HCT116 (cell line): ENCODE measurements around the gene NAPB. TPM values are rescaled to one million over a fixed set of nuclear protein-coding genes. Genes with fewer than 3 reads are reported as not detected.

Experiments
- ATAC-seq: fragments of 200-7000 bp; cut with Tn5 transposase; 2 replicates; pipeline ENCODE4 v1.9.1; 2020; ENCODE audit warnings: mild to moderate bottlenecking, moderate library complexity
- BruUV-seq: library from RNA; stranded (reverse); fragments of 400-500 nt; replicated peaks from 2 replicates; lab custom pipeline; 2021; lab: Mats Ljungman, UMichigan
- CTCF ChIA-PET: fragments of 300-600 bp; sonication (Branson Sonifier 250); formaldehyde crosslinking; loops from one replicate; lab custom pipeline; 2021; ENCODE audit warnings: antibody characterized with exemption; lab: Charles Lee
- POLR2A ChIA-PET: fragments of 300-600, 350-600 bp; sonication (Branson Sonifier 250); formaldehyde crosslinking; loops from one replicate; lab custom pipeline; 2021; ENCODE audit warnings: antibody characterized with exemption; lab: Charles Lee
- RAD21 ChIA-PET, 2 experiments: fragments of 300-600 bp; sonication (Branson Sonifier 250); formaldehyde crosslinking; loops; one replicate each; lab custom pipeline; 2023; ENCODE audit warnings: low total read pairs in 2 of 2; ENCODE audit not compliant: uncharacterized antibody in 2 of 2, unreplicated experiment in 2 of 2, low non-redundant PET in 1 of 2; lab: Charles Lee
- DNase-seq: peaks from one replicate; pipeline ENCODE4 v3.0.0-alpha.2; 2010; ENCODE audit warnings: low read depth, low spot score
- H2AFZ ChIP-seq: fragments of 200-600 bp; shearing (Covaris generic), sonication (generic); 2 replicates; pipeline ENCODE4 v1.6.1; 2017; ENCODE audit warnings: low read depth, mixed run types, mixed read lengths, antibody characterized with exemption, low read length; ENCODE audit not compliant: poor library complexity, severe bottlenecking
- H3K27ac ChIP-seq: 2 replicates; pipeline ENCODE4 v1.5.1; 2012; ENCODE audit warnings: low read depth, low read length
- H3K27me3 ChIP-seq: fragments of 200-600 bp; sonication (generic); 2 replicates; pipeline ENCODE4 v1.6.1; 2016; ENCODE audit warnings: mixed run types, low read length, mixed read lengths; ENCODE audit not compliant: insufficient read depth
- H3K36me3 ChIP-seq, 2 experiments: fragments of 200-500 bp in 1 of 2; fragments of 200-600 bp in 1 of 2; sonication (Bioruptor generic) in 1 of 2; sonication (generic) in 1 of 2; 2 replicates each; pipeline versions ENCODE4 v1.5.1 to v1.6.1; 2014 to 2016; ENCODE audit warnings: low read length in 2 of 2, inconsistent platforms in 1 of 2, mixed read lengths in 1 of 2, mixed run types in 1 of 2; ENCODE audit not compliant: insufficient read depth in 2 of 2, control insufficient read depth in 1 of 2
- H3K4me1 ChIP-seq, 2 experiments: fragments of 200-600 bp in 1 of 2; sonication (generic) in 1 of 2; 2 replicates each; pipeline versions ENCODE4 v1.5.1 to v1.6.1; 2012 to 2017; ENCODE audit warnings: low read length in 2 of 2, inconsistent platforms in 1 of 2, mild to moderate bottlenecking in 1 of 2, mixed read lengths in 1 of 2, mixed run types in 1 of 2, moderate library complexity in 1 of 2; ENCODE audit not compliant: insufficient read depth in 2 of 2, control insufficient read depth in 1 of 2
- H3K4me2 ChIP-seq: fragments of 200-600 bp; sonication (generic); 2 replicates; pipeline ENCODE4 v1.6.1; 2017; ENCODE audit warnings: mixed run types, low read length, mixed read lengths
- H3K4me3 ChIP-seq, 2 experiments: fragments of 200-600 bp in 1 of 2; sonication (generic) in 1 of 2; replicated peaks in 1 of 2; 2 replicates each; pipeline ENCODE4 v1.5.1; 2011 to 2016; ENCODE audit warnings: low read length in 2 of 2, control low read depth in 1 of 2, low read depth in 1 of 2, mild to moderate bottlenecking in 1 of 2, mixed read lengths in 1 of 2, mixed run types in 1 of 2
- H3K79me2 ChIP-seq: fragments of 200-600 bp; sonication (generic); 2 replicates; pipeline ENCODE4 v1.6.1; 2017; ENCODE audit warnings: mild to moderate bottlenecking, mixed run types, low read length, moderate library complexity, mixed read lengths; ENCODE audit not compliant: insufficient read depth
- H3K9ac ChIP-seq: fragments of 200-600 bp; sonication (generic); 2 replicates; pipeline ENCODE4 v1.6.1; 2016; ENCODE audit warnings: low read length, mixed read lengths
- H3K9me2 ChIP-seq: fragments of 200-600 bp; sonication (generic), shearing (Covaris generic); 2 replicates; pipeline ENCODE4 v1.6.1; 2017; ENCODE audit warnings: mixed run types, mild to moderate bottlenecking, moderate library complexity; ENCODE audit not compliant: insufficient read depth
- H3K9me3 ChIP-seq, 2 experiments: fragments of 200-500 bp in 1 of 2; fragments of 200-600 bp in 1 of 2; sonication (Bioruptor generic) in 1 of 2; sonication (generic) in 1 of 2; 2 replicates each; pipeline ENCODE4 v1.6.1; 2014 to 2017; ENCODE audit warnings: low read length in 2 of 2, mixed read lengths in 2 of 2, inconsistent platforms in 1 of 2, low read depth in 1 of 2, mild to moderate bottlenecking in 1 of 2, mixed run types in 1 of 2, moderate library complexity in 1 of 2; ENCODE audit not compliant: control insufficient read depth in 1 of 2, insufficient read depth in 1 of 2
- H4K20me1 ChIP-seq: fragments of 200-600 bp; sonication (generic), shearing (Covaris generic); 2 replicates; pipeline ENCODE4 v1.6.1; 2017; ENCODE audit warnings: mixed run types, mild to moderate bottlenecking, moderate library complexity; ENCODE audit not compliant: insufficient read depth
- CBX3 ChIP-seq: IDR thresholded peaks from 2 replicates; pipeline ENCODE4 v1.6.1; 2012; ENCODE audit warnings: low read depth
- CEBPB ChIP-seq: IDR thresholded peaks from 2 replicates; pipeline ENCODE4 v1.6.1; 2012; ENCODE audit warnings: low read depth
- EGR1 ChIP-seq: IDR thresholded peaks from 2 replicates; pipeline ENCODE4 v1.6.1; 2012; ENCODE audit warnings: low read depth
- ELF1 ChIP-seq: IDR thresholded peaks from 2 replicates; pipeline ENCODE4 v1.6.1; 2012; ENCODE audit warnings: low read depth, borderline replicate concordance
- EZH2 ChIP-seq: fragments of 200-600 bp; sonication (generic); IDR thresholded peaks from 2 replicates; pipeline ENCODE4 v1.6.1; 2017; ENCODE audit warnings: antibody characterized with exemption, mixed run types
- JUND ChIP-seq: IDR thresholded peaks from 2 replicates; pipeline ENCODE4 v1.6.1; 2012
- POLR2A ChIP-seq: IDR thresholded peaks from 2 replicates; pipeline ENCODE4 v1.7.0; 2011; ENCODE audit warnings: borderline replicate concordance; ENCODE audit not compliant: insufficient read depth, insufficient read length; ENCODE audit errors: extremely low read depth
- POLR2AphosphoS5 ChIP-seq: IDR thresholded peaks from 2 replicates; pipeline ENCODE4 v1.6.1; 2011; ENCODE audit warnings: mild to moderate bottlenecking, low read depth, low read length, moderate library complexity
- SIN3A ChIP-seq: IDR thresholded peaks from 2 replicates; pipeline ENCODE4 v1.6.1; 2012; ENCODE audit warnings: low read depth
- SP1 ChIP-seq: IDR thresholded peaks from 2 replicates; pipeline ENCODE4 v1.6.1; 2012; ENCODE audit warnings: low read depth
- SRF ChIP-seq: IDR thresholded peaks from 2 replicates; pipeline ENCODE4 v1.6.1; 2012; ENCODE audit warnings: low read depth
- TCF7L2 ChIP-seq: IDR thresholded peaks from 2 replicates; pipeline ENCODE4 v1.7.0; 2011; ENCODE audit warnings: borderline replicate concordance, inconsistent platforms; ENCODE audit not compliant: insufficient read depth, insufficient read length; ENCODE audit errors: extremely low read depth
- ZNF274 ChIP-seq: fragments of 200-500 bp; sonication (Bioruptor generic); IDR thresholded peaks from 2 replicates; pipeline ENCODE4 v1.6.1; 2014; ENCODE audit warnings: mild to moderate bottlenecking, low read depth, low read length, inconsistent platforms
- intact Hi-C: fragments of 100-400 bp; cut with micrococcal nuclease; formaldehyde crosslinking; loops from 2 replicates; pipeline ENCODE4 v1.10.0; 2022
- total RNA-seq: library from RNA; stranded (reverse); gene quantifications from one replicate; pipeline ENCODE4 v1.2.1, GENCODE V29; 2021; ENCODE audit not compliant: unreplicated experiment
- TF ChIP-seq, protein P1 (sequence below): IDR thresholded peaks from 2 replicates; pipeline ENCODE4 v1.6.1; 2012; ENCODE audit warnings: low read depth
- TF ChIP-seq, protein P2 (sequence below): IDR thresholded peaks from 2 replicates; pipeline ENCODE4 v1.6.1; 2012
- TF ChIP-seq, protein P3 (sequence below): IDR thresholded peaks from 2 replicates; pipeline ENCODE4 v1.6.1; 2011; ENCODE audit warnings: mild to moderate bottlenecking, low read length, moderate library complexity; ENCODE audit not compliant: insufficient replicate concordance; ENCODE audit errors: extremely low read depth

The NAPB gene
- total RNA-seq, 1 experiment from 2014 or later, result 7.9 TPM

DNA sequence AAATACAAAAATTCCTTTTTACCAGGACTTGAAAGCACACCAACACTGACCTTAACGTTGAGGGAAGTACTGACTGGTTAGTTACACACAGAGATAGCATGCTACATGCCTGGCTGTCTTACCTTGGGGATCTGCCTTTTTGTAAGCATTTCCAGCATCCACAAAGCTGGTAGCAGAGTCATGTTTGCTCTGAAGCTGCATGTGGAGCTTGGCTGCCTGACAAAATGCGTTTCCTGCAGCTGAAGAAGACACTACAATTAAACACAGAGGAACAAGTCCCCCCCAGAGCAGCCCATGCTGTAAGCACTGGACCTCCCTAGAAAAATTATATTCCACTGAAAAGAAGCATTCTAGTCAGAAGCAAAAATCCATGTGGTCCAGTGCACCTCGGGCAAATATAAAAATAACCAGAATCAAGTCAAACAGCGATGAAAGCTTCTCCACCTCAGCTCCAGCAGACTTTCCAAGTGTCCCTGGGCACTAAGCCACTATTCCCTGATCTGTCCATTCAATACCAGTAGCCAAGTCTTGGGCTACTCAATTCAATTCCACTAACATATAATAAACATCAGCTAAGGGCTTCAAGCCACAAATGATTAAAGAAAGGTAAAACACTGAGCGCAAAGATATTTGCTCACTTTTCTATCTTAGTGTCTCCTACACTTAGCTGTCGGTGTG is 24.2 kb downstream of the NAPB start:
- Histone ChIP-seq H3K79me2 (no peaks in the 10 kb centered on the region; the same call in 1 of the 2 replicates), H3K9me3 (no peaks in the 10 kb centered on the region), H3K4me2 (no peak overlapping the region), H3K4me1 (no peaks in the 10 kb centered on the region), H3K27ac (no peak overlapping the region), H3K36me3 (peaks cover 5 to 10% of the 10 kb centered on the region in 2 experiments; a peak in 3 of 4 replicates), H4K20me1 (no peaks in the 10 kb centered on the region), H3K9me2 (no peaks in the 10 kb centered on the region), H2AFZ (no peak overlapping the region), H3K9ac (no peak overlapping the region), H3K27me3 (no peaks in the 10 kb centered on the region), H3K4me3 (no peak overlapping the region)
- TF ChIP-seq POLR2AphosphoS5 (no peak), ELF1 (no peak), EGR1 (no peak), ZNF274 (no peak), EZH2 (no peak), POLR2A (no peak), SP1 (no peak), SIN3A (no peak), CBX3 (no peak), SRF (no peak), TCF7L2 (no peak), CEBPB (no peak), JUND (no peak)
- TF ChIP-seq, protein P1, sequence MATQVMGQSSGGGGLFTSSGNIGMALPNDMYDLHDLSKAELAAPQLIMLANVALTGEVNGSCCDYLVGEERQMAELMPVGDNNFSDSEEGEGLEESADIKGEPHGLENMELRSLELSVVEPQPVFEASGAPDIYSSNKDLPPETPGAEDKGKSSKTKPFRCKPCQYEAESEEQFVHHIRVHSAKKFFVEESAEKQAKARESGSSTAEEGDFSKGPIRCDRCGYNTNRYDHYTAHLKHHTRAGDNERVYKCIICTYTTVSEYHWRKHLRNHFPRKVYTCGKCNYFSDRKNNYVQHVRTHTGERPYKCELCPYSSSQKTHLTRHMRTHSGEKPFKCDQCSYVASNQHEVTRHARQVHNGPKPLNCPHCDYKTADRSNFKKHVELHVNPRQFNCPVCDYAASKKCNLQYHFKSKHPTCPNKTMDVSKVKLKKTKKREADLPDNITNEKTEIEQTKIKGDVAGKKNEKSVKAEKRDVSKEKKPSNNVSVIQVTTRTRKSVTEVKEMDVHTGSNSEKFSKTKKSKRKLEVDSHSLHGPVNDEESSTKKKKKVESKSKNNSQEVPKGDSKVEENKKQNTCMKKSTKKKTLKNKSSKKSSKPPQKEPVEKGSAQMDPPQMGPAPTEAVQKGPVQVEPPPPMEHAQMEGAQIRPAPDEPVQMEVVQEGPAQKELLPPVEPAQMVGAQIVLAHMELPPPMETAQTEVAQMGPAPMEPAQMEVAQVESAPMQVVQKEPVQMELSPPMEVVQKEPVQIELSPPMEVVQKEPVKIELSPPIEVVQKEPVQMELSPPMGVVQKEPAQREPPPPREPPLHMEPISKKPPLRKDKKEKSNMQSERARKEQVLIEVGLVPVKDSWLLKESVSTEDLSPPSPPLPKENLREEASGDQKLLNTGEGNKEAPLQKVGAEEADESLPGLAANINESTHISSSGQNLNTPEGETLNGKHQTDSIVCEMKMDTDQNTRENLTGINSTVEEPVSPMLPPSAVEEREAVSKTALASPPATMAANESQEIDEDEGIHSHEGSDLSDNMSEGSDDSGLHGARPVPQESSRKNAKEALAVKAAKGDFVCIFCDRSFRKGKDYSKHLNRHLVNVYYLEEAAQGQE, result no peak
- TF ChIP-seq, protein P2, sequence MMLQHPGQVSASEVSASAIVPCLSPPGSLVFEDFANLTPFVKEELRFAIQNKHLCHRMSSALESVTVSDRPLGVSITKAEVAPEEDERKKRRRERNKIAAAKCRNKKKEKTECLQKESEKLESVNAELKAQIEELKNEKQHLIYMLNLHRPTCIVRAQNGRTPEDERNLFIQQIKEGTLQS, result no peak
- TF ChIP-seq, protein P3, sequence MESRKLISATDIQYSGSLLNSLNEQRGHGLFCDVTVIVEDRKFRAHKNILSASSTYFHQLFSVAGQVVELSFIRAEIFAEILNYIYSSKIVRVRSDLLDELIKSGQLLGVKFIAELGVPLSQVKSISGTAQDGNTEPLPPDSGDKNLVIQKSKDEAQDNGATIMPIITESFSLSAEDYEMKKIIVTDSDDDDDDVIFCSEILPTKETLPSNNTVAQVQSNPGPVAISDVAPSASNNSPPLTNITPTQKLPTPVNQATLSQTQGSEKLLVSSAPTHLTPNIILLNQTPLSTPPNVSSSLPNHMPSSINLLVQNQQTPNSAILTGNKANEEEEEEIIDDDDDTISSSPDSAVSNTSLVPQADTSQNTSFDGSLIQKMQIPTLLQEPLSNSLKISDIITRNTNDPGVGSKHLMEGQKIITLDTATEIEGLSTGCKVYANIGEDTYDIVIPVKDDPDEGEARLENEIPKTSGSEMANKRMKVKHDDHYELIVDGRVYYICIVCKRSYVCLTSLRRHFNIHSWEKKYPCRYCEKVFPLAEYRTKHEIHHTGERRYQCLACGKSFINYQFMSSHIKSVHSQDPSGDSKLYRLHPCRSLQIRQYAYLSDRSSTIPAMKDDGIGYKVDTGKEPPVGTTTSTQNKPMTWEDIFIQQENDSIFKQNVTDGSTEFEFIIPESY, result no peak
- BruUV-seq, result no TSS peak
- no peak for ATAC-seq
- ChIA-PET CTCF (no interaction called here), RAD21 (no interaction called here), POLR2A (no interaction called here)
- no peak for DNase-seq
- intact Hi-C loops, result no loop called here
